HG02759 (cell line): ENCODE measurements around the gene SATL1.
"Not testable (repeated sequence)": the region's sequence is repeated elsewhere in the genome, so short reads cannot be mapped to it uniquely, and the experiment has no call there.

Experiments
- ATAC-seq: cut with Tn5 transposase; IDR thresholded peaks from one replicate; pipeline ENCODE4 v1.9.1; 2021; ENCODE audit warnings: mild to moderate bottlenecking, moderate library complexity; ENCODE audit not compliant: unreplicated experiment

SATL1 gene

GRCh38 chrX:85109235-85109634 is 134.3 kb downstream of the SATL1 start:
- ATAC-seq, result no peak

GRCh38 chrX:85108165-85108564 is 135.4 kb downstream of the SATL1 start:
- ATAC-seq, result no peak

- ATAC-seq, result no peak
These were observed 136.2 kb downstream of the SATL1 start for GRCh38 chrX:85107407-85107806.

GRCh38 chrX:85089321-85089840 is 154.2 kb downstream of the SATL1 start:
- no peak for ATAC-seq

GRCh38 chrX:85084770-85085393 is 158.7 kb downstream of the SATL1 start:
- peak; percentile 73 for ATAC-seq

GRCh38 chrX:85077247-85077646 is 166.3 kb downstream of the SATL1 start:
- ATAC-seq, result not testable (repeated sequence)

GRCh38 chrX:85065512-85066198 is 177.9 kb downstream of the SATL1 start:
- ATAC-seq, result no peak

GRCh38 chrX:85052636-85053343 is 190.8 kb downstream of the SATL1 start:
- peak; percentile 43 for ATAC-seq

- ATAC-seq, result no peak
These were observed 191.4 kb downstream of the SATL1 start for GRCh38 chrX:85052205-85052604.

GRCh38 chrX:85051627-85052026 is 192.0 kb downstream of the SATL1 start:
- no peak for ATAC-seq
